K562 (cell line): Measurements from ENCODE around the gene PKP1. TPM values are rescaled to one million over a fixed set of nuclear protein-coding genes. Genes with fewer than 3 reads are reported as not detected.

ENCODE experiments used
- ATAC-seq: fragments of 200-7000 bp; cut with Tn5 transposase; 3 replicates; pipeline ENCODE4 v1.9.1; 2020; ENCODE audit warnings: moderate library complexity
- BruUV-seq: library from RNA; stranded (reverse); fragments of 400-500 nt; replicated peaks from 2 replicates; lab custom pipeline; 2021; lab: Mats Ljungman, UMichigan
- CTCF ChIA-PET: fragments of 300-600 bp; formaldehyde crosslinking; extraction: SDS; loops from one replicate; lab custom pipeline; 2021; ENCODE audit warnings: low intra/inter-chr PET ratio; lab: Yijun Ruan, JAX
- POLR2A ChIA-PET: fragments of 300-600, 350-650 bp; sonication (Branson Sonifier 250); formaldehyde crosslinking; extraction: SDS; loops from one replicate; lab custom pipeline; 2021; ENCODE audit warnings: antibody characterized with exemption, inconsistent platforms; lab: Yijun Ruan, JAX
- DNase-seq, 4 experiments: peaks; one replicate each; pipeline versions ENCODE4 v3.0.0 to v3.0.0-alpha.2; 2011 to 2018; ENCODE audit warnings: low spot score in 3 of 4, mixed read lengths in 3 of 4; ENCODE audit errors: extremely low read depth in 1 of 4
- FAIRE-seq: peaks from 2 replicates; lab custom pipeline; 2011; peaks lifted over from hg19 to GRCh38; lab: Jason Lieb, UNC
- H2AFZ ChIP-seq: 2 replicates; pipeline ENCODE4 v1.6.0; 2011; ENCODE audit warnings: low read depth, low read length, control low read depth, inconsistent platforms
- H3K27ac ChIP-seq: fragments of 200-600 bp; 3 replicates; pipeline ENCODE4 v1.8.0; 2011; ENCODE audit warnings: low read depth, mild to moderate bottlenecking, control low read depth, inconsistent platforms, low read length, moderate library complexity, mixed read lengths; ENCODE audit errors: extremely low read depth
- H3K27me3 ChIP-seq, 2 experiments: fragments of 300-600 bp in 1 of 2; 2 replicates in 1 of 2; 3 replicates in 1 of 2; pipeline versions ENCODE4 v1.6.0 to v1.8.0; 2011; ENCODE audit warnings: inconsistent platforms in 2 of 2, low read length in 2 of 2, mild to moderate bottlenecking in 1 of 2, mixed read lengths in 1 of 2, moderate library complexity in 1 of 2; ENCODE audit not compliant: control insufficient read depth in 2 of 2, insufficient read depth in 2 of 2
- H3K36me3 ChIP-seq: fragments of 300-600 bp; 3 replicates; pipeline ENCODE4 v1.8.0; 2011; ENCODE audit warnings: mild to moderate bottlenecking, low read length, inconsistent platforms; ENCODE audit not compliant: control insufficient read depth, insufficient read depth
- H3K4me1 ChIP-seq, 2 experiments: fragments of 200-600 bp in 1 of 2; replicated peaks in 1 of 2; 2 replicates in 1 of 2; 3 replicates in 1 of 2; pipeline versions ENCODE4 v1.5.1 to v1.8.0; 2011; ENCODE audit warnings: inconsistent platforms in 2 of 2, low read length in 2 of 2, mild to moderate bottlenecking in 1 of 2, mixed read lengths in 1 of 2, moderate library complexity in 1 of 2; ENCODE audit not compliant: control insufficient read depth in 2 of 2, insufficient read depth in 2 of 2
- H3K4me2 ChIP-seq: 2 replicates; pipeline ENCODE4 v1.6.1; 2011; ENCODE audit warnings: low read length, control low read depth, inconsistent platforms, mixed read lengths; ENCODE audit not compliant: insufficient read depth
- H3K4me3 ChIP-seq: fragments of 200-600 bp; sonication (generic), shearing (Covaris generic); 2 replicates; pipeline ENCODE4 v1.5.1; 2016; ENCODE audit warnings: control low read depth, inconsistent platforms
- H3K79me2 ChIP-seq: fragments of 200-600 bp; 3 replicates; pipeline ENCODE4 v1.8.0; 2011; ENCODE audit warnings: low read length, inconsistent platforms; ENCODE audit not compliant: control insufficient read depth, insufficient read depth
- H3K9ac ChIP-seq, 2 experiments: 2 replicates each; pipeline versions ENCODE4 v1.6.0 to v1.6.1; 2011; ENCODE audit warnings: low read depth in 2 of 2, low read length in 2 of 2, control low read depth in 1 of 2, inconsistent platforms in 1 of 2, mild to moderate bottlenecking in 1 of 2, mixed read lengths in 1 of 2; ENCODE audit not compliant: insufficient read depth in 1 of 2
- H3K9me1 ChIP-seq: one replicate; pipeline ENCODE4 v1.6.0; 2011; ENCODE audit warnings: inconsistent platforms, mild to moderate bottlenecking, low read length, moderate library complexity; ENCODE audit not compliant: control insufficient read depth, insufficient read depth
- H3K9me3 ChIP-seq: replicated peaks from 2 replicates; pipeline ENCODE4 v1.5.1; 2011; ENCODE audit warnings: low read depth, low read length, inconsistent platforms; ENCODE audit not compliant: control insufficient read depth, insufficient read depth
- H4K20me1 ChIP-seq: replicated peaks from 2 replicates; pipeline ENCODE4 v1.6.1; 2011; ENCODE audit warnings: low read length, inconsistent platforms, mixed read lengths; ENCODE audit not compliant: control insufficient read depth, insufficient read depth
- BACH1 ChIP-seq: fragments of 200-800 bp; sonication (Bioruptor generic); IDR thresholded peaks from 2 replicates; pipeline ENCODE4 v1.6.1; 2016; ENCODE audit warnings: missing genetic modification characterization, missing compliant biosample characterization
- ZNF263 ChIP-seq: sonication (generic); formaldehyde crosslinking; IDR thresholded peaks from 2 replicates; pipeline ENCODE4 v1.8.0; 2022; ENCODE audit warnings: mild to moderate bottlenecking, missing genetic modification reagents, borderline replicate concordance
- WGBS: fragments of 100-300 bp; shearing (Covaris generic); methylation state at CpG from one replicate; pipeline ENCODE4 v1.1.6; 2016; ENCODE audit warnings: low coverage, mixed read lengths; ENCODE audit not compliant: insufficient coverage; ENCODE audit errors: missing lambda C conversion rate; 5-methylcytosine and 5-hydroxymethylcytosine counted together
- in situ Hi-C: fragments of 300-500 bp; cut with MboI; formaldehyde crosslinking; loops from 4 replicates; pipeline ENCODE4 v1.15.0; 2018; ENCODE audit warnings: inconsistent platforms, mixed read lengths
- intact Hi-C: fragments of 100-400 bp; cut with micrococcal nuclease; formaldehyde crosslinking; loops from 2 replicates; pipeline ENCODE4 v1.14.2; 2022
- polyA plus RNA-seq, 8 experiments: library from polyadenylated mRNA; depleted of rRNA in 4 of 8; stranded (reverse) in 5 of 8; unstranded in 3 of 8; fragments of >200 nt; fragmentation: Nextera tagmentation in 2 of 8; fragmentation: Illumina TruSeq in 1 of 8; extraction: Ambion mirVana in 2 of 8; extraction: Trizol in 1 of 8; gene quantifications; 2 replicates each; pipeline versions ENCODE4 v1.2.1 to v1.2.3, GENCODE V29; 2011 to 2014; ENCODE audit warnings: inconsistent platforms in 1 of 8, missing spikeins in 1 of 8
- total RNA-seq, 7 experiments: library from RNA; depleted of rRNA in 6 of 7; stranded (reverse); fragments of >200 nt in 6 of 7; fragmentation: Illumina TruSeq in 2 of 7; extraction: Trizol in 2 of 7; gene quantifications; 2 replicates each; pipeline versions ENCODE4 v1.2.1 to v1.2.3, GENCODE V29; 2011 to 2021; ENCODE audit warnings: low replicate concordance in 1 of 7

Gene PKP1
- total and polyA plus RNA-seq, 9 of the 15 experiments (the other 6 are each of a cell fraction or from before 2014, with no cell fraction given), result not detected

DNA sequence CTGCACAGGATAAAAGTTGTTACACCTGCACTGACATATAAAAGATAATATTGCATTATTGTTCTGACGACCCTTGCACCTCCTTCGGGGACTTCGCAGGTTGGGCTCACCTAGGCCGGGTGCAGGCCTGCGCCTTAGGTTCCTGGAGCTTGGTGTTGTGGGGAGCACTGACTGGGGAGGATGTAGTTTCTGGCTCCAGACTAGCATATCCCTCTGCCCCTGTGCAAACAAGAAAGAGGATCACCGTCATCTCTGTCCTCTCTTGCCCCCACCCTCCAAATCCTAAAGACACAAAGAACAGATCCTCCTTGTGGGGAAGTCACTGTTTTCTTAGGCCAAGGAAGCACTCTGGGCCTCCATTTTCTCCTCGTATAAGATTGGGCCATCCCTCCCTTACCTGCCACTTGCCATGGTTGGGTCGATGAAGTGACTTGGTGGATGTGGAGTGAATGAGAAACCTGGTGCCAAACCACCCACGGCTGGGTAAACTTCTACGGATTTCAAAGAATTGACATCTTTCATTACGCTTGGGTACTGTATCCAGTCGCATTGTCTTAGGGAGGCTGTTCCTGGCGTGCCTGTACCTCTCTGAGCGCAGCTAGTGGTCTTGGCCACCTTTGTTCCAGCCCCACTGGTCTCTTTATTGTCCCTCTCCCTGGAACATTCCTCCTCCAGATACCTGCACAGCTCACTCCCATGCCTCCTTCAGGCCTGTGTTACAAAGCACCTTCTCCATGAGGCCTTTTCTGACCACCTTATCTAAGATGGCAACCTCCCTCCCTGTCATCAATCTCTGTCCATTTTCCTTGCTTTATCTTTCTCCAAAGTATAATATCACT is 34.4 kb upstream of the PKP1 start:
- 1% methylated on average over 14 of the region's 14 CpGs for WGBS
- no TSS peak for BruUV-seq
- ChIA-PET POLR2A (interaction anchor here (1.0 kb wide), 1 partner anchor 11 kb away, joined by 3 read pairs; no protein-coding TSS in a partner anchor), CTCF (no interaction called here)
- Histone ChIP-seq H3K9me3 (no peaks in the 10 kb centered on the region), H3K4me3 (no peak overlapping the region), H3K4me2 (no peak overlapping the region), H3K4me1 (peaks cover 0 to 5% of the 10 kb centered on the region in 2 experiments; a peak in 1 of 5 replicates), H3K79me2 (no peaks in the 10 kb centered on the region), H4K20me1 (peaks cover 6% of the 10 kb centered on the region; the same call in 1 of the 2 replicates), H3K9me1 (no peaks in the 10 kb centered on the region), H3K9ac (no peak overlapping the region), H3K27me3 (peaks cover 0 to 42% of the 10 kb centered on the region in 2 experiments; a peak in 3 of 5 replicates), H3K27ac (no peak overlapping the region), H3K36me3 (no peaks in the 10 kb centered on the region), H2AFZ (no peak overlapping the region)
- ATAC-seq, result no peak
- FAIRE-seq, result no peak
- TF ChIP-seq BACH1 (no peak), ZNF263 (CRISPR knock-in tag) (peak; percentile 71; the same call in 1 of the 2 replicates)
- intact Hi-C loops (no loop called here), in situ Hi-C loops (no loop called here)
- DNase-seq, result no peak
